DND-41 (cell line): ENCODE data around the gene PTPRK.

Source experiments
- CTCF ChIP-seq: IDR thresholded peaks from 2 replicates; pipeline ENCODE4 v1.5.1; 2012; ENCODE audit warnings: borderline replicate concordance, low read length, moderate library complexity, mild to moderate bottlenecking; ENCODE audit not compliant: poor library complexity, severe bottlenecking; ENCODE audit errors: extremely low read depth
- EZH2 ChIP-seq: IDR thresholded peaks from 3 replicates; pipeline ENCODE4 v1.6.1; 2012; ENCODE audit warnings: borderline replicate concordance, low read depth, mild to moderate bottlenecking, moderate library complexity, low read length, inconsistent platforms; ENCODE audit not compliant: severe bottlenecking

DNA sequence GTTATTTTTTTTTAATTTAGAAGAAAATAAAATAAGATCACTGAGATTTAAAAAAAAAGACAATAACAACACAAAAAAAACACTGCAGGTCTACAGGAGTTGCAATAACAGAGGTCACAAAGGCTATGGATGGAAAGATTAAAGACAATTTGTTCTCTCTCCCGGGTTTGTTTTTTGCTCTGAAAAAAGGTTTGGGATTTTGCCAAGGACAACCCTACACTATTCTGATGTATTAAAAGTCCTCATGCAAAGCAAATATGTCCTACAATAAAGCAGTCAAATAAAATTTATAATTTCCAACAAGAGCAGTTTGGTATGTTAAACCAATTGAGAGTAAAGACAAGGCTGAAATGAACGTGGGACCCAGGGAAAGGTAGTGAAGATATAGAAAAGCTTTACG lies 55.6 kb downstream of the PTPRK start:
- TF ChIP-seq CTCF (no peak), EZH2 (no peak)
